NCI-H510A treated with DMSO at 0.1 percent for 48 hours (cell line): ENCODE results near the gene CYB561D2.

Source experiments
- DNase-seq: peaks from one replicate; lab custom pipeline; 2025; lab: John Stamatoyannopoulos, UW

Gene CYB561D2

GRCh38 chr3:50341996-50342650 lies 8.5 kb upstream of the CYB561D2 start:
- DNase-seq: no peak

- no peak for DNase-seq
Measured at GRCh38 chr3:50342813-50343633, 7.6 kb upstream of the CYB561D2 start.

DNA sequence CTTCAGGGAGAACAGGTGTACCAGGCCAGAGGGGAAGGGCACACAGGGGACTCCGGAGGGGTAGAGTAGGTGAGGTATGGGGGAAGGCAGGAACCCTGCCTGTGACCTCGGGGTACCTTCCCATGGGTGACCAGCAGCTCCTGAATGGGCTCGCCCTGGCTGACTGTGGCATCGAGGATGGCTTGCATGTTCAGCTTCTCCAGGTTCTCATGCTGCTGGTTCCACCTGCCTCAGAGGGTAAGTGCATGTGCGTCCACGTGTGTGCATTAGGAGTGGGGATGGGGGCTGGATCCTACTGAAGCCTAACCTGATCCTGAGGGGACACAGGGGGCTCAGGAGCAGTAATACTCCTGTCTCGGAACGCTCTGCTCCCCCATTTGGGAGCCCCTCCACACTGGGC lies 5.7 kb upstream of the CYB561D2 start:
- DNase-seq: no peak

DNA sequence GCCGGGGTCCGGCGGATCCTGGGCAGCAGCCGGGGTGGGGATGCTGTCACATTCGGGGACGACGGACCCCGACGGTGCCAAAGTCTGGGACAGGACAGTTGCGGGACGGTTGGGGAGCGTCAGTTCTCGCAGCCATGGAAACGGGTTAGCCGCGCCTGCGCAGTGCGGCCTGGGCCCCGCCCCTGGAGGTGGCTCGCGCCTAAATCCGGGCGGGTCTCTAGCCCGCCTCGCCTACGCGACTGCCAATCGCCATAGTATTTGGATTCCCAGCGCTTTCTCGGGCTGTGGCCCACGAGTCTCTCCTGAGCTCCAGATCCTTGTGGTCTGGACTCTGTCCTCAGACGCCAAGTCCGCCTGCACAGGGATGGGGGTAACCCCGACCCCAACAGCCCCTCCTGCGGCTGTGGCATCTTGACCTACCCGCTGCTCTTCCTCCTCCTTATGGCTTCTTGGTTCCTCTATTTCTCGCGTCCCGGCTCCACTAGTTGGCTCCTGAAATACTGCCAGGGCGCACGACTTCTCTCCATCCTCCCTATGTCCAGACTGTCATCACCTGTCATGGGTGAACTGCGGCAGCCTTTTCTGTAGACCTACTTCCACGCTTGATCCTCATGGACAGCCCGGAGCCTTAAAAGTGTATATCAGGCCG lies 5.0 kb upstream of the CYB561D2 start, which contains the start of gene ZMYND10:
Gene ZMYND10, minus strand, starts transcription at position 147 of the 649 bp plus-strand sequence. CDS start 153 bp downstream, outside the sequence.
- DNase-seq: peak; percentile 20

DNA sequence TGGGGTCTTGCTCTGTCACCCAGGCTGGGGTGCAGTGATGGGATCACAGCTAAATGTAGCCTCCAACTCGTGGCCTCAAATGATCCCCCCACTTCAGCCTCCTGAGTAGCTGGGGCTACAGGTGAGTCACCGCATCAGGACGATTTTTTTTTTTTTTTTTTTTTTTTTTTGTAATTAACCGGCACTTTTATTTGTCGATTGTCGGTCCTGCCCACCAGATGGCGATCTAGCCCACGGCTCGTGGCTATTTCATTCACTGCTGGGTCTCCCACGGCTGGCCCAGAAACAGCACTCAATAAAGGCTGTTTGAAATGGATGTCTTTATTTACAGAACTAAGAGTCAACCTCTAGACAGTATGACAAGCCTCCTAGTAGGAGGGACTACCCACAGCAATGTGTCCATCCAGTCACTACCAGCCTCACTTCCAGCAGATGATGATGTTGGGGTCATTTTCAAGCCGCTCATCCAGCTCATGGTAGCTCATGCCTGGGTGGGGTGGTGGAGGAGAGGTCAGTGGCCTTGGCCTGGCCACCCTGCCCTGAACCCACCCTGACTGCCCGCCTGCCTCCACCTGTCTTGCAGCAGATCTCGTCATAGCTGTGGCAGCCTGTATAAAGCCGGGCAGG lies 3.4 kb upstream of the CYB561D2 start:
- DNase-seq: peak; percentile 58

DNA sequence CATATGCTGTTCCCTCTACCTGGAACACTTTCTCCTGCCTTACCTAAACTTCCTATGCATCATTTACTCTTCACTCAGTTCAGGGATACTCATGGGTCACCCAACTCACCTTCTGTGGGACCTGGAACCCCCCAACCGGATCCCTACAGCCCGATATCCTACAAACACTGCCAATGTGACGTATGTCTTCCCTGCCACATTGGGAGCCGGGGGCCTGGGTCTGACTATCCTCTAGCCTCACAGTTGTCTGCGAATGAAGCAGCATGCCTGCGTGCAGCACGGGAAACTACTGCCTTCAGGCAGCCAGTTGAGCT lies 492 bp upstream of the CYB561D2 start:
- no peak for DNase-seq

DNA sequence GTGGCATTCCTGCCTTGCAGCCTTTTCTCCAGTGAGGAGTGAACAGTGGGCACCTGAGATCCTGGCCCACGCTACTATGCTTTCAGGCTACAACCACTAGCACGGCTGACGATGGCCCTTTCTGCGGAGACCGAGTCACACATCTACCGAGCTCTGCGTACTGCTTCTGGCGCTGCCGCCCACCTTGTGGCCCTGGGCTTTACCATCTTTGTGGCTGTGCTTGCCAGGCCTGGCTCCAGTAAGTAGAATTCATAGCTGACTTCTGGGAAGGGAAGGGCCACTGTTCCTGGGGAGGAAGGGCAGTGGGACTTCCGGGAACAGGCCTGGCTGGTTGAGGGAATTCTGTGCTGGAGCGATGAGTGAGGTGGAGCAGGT lies 648 bp downstream of the CYB561D2 start:
- DNase-seq: no peak

DNA sequence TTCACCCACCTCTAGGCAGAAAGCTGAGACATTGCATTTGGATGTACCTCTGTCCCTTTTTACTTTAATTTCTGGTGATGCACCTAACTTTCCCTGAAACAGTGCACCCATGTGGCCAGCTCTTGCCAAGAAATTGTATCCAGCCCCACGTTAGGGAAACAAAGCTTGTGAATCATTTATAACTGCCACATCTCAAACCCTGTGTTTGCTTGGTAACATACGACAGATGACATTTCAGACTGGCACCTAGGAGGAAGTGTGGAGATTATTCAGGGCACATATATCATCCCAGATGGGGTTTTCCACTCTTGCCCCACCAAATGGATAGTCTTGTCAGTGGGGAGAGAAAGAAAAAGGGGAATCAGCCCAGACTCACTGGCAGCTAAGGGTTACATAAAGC lies 2.1 kb downstream of the CYB561D2 start:
- DNase-seq: no peak

DNA sequence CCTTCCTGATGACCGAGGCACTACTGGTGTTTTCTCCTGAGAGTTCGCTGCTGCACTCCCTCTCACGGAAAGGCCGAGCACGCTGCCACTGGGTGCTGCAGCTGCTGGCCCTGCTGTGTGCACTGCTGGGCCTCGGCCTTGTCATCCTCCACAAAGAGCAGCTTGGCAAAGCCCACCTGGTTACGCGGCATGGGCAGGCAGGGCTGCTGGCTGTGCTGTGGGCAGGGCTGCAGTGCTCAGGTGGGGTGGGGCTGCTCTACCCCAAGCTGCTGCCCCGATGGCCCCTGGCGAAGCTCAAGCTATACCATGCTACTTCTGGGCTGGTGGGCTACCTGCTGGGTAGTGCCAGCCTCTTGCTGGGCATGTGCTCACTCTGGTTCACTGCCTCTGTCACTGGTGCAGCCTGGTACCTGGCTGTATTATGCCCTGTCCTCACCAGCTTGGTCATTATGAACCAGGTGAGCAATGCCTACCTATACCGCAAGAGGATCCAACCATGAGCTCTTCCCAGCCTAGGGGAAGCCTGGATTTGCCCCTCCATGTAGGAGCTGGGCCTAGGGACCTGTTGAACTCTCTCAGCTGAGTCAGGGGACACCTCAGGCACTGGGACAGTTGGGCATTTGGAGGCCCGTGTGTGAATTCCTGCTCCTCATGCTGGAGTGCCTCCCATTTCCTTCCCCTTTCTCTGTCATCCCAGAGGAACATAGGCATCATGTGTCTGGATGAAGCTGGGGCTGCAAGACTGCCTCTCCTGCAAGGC lies 2.8 kb downstream of the CYB561D2 start:
- no peak for DNase-seq

DNA sequence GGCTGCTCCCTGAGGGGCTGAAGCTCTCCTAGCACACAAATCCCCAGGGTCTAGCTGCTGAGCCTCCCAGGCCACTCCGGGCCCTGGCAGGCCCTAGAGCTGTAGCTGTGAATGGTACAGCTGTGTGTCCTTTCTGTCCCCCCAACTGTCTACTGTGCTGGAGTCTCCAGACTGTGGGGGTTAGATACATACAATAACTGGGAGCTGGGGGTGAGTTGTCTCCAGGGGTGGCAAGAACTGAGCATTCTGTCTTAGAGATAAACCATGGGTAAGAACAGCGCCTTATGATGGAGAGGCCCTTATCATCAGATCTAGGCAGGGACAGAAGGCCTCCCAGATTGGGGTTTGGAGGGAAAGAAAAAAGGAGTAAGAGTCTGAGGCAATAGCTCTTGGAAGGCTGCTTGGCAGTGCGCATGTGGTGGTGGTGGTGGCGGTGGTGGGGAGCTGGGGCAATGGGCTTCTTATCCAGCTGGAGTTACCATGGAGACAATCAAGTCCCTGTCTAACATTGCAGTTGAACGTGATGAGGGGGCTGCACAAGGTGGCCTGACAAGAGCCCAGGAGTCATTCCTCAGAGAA lies 3.6 kb downstream of the CYB561D2 start:
- DNase-seq: no peak

- DNase-seq: no peak
Measured at GRCh38 chr3:50354850-50355249, 4.2 kb downstream of the CYB561D2 start.

DNA sequence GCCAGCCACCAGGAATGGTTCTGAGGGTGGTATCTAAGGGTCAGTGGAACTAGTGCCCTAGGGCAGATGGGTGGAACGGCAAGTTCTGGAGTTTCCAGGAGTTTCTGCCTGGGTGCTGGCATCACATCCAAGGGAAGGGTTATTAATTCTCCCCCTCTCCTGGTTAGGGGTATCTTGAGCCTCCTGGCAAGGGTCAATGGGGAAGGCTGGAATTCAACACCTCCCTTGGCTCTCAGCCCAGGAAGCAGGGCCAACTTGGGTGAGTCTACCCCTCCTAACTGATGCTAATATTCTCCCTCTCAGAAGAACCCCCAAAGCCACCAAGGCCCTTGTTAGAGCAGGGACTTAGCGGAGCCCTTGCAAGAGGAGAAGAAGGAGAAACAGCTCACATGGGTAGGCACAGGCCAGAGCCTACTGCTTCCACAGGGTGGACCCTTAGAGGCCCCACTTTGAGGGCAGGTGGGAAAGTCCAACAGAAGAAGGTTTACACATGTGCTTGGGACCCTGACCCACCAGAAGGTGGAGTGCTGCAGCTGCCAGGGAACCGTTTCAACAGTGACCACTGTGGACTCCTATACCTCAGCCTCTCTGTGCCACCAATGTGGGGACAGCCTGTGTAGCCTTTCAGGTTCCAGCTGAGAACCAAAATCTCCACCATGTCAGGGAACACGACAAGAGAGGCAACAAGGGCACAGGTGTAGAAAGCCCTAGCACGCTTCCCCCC lies 5.3 kb downstream of the CYB561D2 start:
- no peak for DNase-seq

GRCh38 chr3:50356553-50356952 lies 5.9 kb downstream of the CYB561D2 start:
- DNase-seq: peak; percentile 26

DNA sequence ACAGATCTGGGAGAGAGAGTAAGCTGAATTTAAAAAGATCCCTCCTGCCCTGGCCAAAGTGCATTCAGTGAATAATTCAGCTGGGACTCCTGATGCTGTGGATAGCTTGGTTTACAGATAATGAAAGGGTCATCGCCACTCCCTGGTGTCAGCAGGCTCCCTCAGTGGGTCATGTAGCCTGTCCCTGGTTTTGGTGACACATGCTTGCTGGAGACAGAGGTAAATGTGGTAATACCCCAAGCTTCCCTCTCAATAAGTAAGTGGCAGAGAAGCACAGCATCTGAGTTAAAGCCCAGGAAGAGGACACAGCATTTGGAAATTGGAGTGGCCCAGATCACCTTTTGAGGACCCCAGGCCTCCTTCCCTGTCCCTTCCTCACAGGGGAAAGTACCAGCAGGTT lies 6.8 kb downstream of the CYB561D2 start:
- no peak for DNase-seq

- DNase-seq: no peak
Measured at GRCh38 chr3:50358355-50358910, 7.8 kb downstream of the CYB561D2 start.

DNA sequence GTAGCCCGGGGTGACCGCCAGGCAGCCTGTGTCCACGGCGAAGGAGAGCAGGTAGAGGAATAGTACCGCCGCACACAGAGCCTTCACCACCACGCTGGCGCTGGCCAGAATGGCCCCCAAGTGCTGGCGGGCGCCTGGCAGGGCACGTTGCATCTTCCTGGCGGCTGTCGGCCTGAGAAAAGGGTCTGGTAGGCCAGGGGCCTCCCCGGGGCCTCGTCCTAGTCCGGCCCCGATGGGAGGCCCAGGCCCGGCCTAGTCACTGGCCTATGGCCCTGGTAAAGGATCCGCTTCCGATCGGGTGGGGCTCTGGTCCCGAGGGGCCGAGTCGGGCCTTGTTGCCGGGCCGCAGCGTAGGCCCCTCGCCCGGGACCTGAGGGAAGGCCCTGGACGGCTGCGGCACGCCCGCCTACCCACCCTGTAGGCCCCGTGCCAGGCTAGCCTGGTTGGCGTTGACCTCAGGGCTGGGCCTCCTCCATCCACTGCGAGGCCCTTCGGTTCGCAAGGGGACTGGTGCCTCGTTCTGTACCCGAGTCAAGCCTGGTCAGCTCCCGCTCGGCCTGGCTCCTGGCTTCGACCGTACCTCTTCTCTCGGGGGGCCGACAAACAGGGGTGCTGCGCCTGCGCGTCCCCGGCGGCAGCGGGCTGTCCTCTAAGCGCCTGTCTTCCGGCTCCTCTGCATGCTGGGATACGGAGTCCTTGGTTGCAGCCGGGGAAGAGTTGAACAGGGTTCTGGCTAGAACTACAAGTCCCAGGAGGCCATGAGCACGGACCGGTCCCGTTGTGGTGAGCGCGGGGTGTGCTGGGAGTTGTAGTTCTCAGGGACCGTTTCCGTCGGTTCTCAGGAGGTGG lies 8.5 kb downstream of the CYB561D2 start, which contains the start of gene TMEM115:
Gene TMEM115, minus strand, starts transcription at position 611 of the 849 bp plus-strand sequence. Its CDS starts 458 bp downstream, at position 153.
- peak; percentile 87 for DNase-seq

GRCh38 chr3:50359760-50360110 lies 9.1 kb downstream of the CYB561D2 start:
- DNase-seq: no peak

DNA sequence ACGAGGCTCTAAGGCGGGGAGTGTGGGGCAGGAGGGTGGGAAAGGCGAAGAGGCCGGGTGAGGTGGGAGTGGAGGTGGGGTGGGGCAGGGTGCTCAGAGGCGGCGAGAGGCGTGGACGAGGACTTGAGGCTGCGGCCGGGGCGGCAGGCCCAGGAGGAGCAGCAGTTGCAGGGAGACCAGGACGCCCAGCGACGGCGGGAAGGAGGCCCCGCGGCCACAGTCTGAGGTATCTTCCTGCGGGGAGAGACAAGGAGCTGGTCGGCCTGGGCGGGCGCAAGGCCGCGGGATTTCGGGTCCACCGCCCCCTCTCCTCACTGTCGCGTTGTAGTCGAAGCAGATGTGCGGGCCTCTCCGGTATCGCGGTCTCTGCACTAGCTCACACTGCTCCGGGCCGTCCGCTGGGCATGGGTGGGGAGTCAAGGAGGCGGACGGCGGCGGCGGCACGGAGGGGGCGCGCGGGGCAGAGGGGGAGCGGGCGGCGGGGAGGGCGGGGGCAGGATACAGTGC lies 14.0 kb downstream of the CYB561D2 start:
- no peak for DNase-seq

GRCh38 chr3:50365080-50365841 lies 14.6 kb downstream of the CYB561D2 start:
- DNase-seq: no peak
